HuH-7.5 (cell line): Measurements from ENCODE around the gene SLC5A2.
"Not testable (repeated sequence)": the region's sequence is repeated elsewhere in the genome, so short reads cannot be mapped to it uniquely, and the experiment has no call there.

Source experiments
- DNase-seq: peaks from one replicate; pipeline ENCODE4 v3.0.0; 2011; ENCODE audit warnings: low spot score

The SLC5A2 gene

DNA sequence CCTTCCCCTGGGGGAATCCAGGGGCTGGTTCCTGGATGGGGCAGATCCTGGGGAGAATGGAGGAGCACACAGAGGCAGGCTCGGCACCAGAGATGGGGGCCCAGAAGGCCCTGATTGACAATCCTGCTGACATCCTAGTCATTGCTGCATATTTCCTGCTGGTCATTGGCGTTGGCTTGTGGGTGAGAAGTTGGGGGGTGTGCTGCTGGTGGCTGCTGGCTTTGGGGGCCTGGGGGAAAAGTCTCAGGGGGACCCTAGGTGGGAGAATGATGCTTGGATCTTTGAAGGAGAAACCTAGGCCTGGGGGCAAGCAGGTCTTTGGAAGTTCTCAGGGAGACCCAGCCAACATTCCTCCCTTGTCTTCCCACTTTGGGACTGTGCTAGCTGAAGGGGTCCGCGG, at the start of gene SLC5A2:
Gene SLC5A2 (plus strand): TSS at position 43 of the 400 bp plus-strand sequence. CDS start 14 bp downstream, at position 57.
- DNase-seq, result no peak

GRCh38 chr16:31435341-31436220, 47.3 kb upstream of the SLC5A2 start:
- DNase-seq, result no peak

- DNase-seq, result no peak
Observed at GRCh38 chr16:31436221-31437045, 46.5 kb upstream of the SLC5A2 start.

DNA sequence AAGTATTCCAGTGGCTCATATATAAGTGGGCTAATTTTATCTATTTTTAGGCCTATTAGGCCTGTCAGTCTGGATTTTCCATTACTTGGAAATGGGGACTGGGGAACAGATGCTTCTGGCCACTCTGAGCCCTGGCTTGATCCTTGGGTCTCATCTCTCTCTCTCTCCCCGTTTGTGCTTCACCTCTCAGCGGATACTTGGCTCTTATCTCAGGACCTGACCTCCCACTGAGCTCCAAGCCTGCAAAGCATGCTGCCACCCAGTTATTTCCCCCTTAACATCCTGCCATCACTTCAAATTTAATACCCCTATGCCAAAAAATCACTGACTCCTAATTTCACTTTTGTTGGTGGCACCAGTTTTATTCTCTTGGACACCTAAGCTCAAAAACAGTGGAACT, 44.5 kb upstream of the SLC5A2 start:
- DNase-seq, result no peak

GRCh38 chr16:31439023-31439422, 43.9 kb upstream of the SLC5A2 start:
- not testable (repeated sequence) for DNase-seq

- no peak for DNase-seq
Observed at GRCh38 chr16:31439519-31439918, 43.4 kb upstream of the SLC5A2 start.

GRCh38 chr16:31440516-31441184, 42.3 kb upstream of the SLC5A2 start:
- DNase-seq, result no peak

GRCh38 chr16:31441956-31442355, 41.0 kb upstream of the SLC5A2 start:
- no peak for DNase-seq

DNA sequence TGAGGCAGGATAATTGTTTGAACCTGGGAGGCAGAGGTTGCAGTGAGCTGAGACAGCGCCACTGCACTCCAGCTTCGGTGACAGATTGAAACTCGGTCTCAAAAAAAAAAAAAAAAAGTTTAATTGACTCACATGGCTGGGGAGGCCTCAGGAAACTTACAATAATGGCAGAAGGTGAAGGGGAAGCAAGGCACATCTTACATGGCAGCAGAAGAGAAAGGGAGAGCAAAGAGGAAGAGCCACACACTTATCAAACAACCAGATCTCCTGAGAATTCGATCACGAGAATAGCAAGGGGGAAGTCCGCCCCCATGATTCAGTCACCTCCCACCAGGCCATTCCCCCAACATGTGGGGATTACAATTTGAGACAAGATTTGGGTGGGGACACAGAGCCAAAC, 37.0 kb upstream of the SLC5A2 start:
- DNase-seq, result not testable (repeated sequence)

- DNase-seq, result no peak
Observed at GRCh38 chr16:31451201-31451600, 31.7 kb upstream of the SLC5A2 start.

DNA sequence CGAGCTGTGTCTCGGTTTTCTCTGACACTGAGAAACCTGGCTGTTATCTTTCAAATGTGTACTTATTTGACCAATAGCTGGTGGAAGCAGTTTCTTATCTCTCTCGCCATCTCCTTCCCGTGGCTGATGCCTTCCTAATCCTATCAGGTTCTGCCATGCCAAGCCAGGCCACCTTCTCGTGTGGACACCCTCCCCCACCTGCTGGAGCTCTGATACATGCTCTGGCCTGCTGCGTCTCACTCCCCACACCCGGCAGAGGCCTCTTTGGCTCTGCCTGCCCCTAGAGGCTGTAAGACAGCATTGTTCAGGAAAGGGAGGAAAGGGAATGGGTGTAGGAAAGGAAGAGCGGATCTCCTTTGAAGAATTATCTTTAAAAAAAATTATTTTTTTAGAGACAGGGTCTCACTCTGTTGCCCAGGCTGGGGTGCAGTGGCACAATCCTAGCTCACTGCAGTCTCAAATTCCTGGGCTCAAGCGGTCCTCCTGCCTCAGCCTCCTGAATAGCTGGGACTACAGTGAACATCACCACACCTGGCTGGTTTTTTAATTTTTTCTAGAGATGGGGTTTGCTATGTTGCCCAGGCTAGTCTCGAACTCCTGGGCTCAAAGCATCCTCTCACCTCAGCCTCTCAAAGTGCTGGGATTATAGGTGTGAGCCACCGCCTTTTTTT, 31.1 kb upstream of the SLC5A2 start:
- peak; percentile 61 for DNase-seq

DNA sequence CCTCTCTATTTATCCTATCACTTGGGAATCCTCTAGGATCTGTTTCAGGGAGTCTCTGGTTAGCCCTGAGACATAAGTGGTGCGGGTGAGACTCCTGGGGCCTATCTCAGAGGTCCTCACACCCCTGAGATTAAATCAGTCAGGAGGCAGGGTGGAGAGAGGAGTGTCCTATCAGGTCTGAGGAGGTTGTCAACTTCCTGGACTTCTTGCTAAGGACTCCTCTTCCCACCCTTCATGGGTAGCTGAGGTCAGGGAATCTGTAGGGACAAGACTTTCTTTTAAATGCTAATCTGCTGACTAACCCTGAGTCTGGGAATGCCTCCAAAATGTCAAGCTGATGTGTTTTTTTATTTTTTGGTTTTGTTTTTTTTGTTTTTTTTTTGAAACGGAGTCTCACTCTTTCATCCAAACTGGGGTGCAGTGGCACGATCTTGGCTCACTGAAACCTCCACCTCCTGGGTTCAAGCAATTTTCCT, 30.3 kb upstream of the SLC5A2 start:
- DNase-seq, result no peak

DNA sequence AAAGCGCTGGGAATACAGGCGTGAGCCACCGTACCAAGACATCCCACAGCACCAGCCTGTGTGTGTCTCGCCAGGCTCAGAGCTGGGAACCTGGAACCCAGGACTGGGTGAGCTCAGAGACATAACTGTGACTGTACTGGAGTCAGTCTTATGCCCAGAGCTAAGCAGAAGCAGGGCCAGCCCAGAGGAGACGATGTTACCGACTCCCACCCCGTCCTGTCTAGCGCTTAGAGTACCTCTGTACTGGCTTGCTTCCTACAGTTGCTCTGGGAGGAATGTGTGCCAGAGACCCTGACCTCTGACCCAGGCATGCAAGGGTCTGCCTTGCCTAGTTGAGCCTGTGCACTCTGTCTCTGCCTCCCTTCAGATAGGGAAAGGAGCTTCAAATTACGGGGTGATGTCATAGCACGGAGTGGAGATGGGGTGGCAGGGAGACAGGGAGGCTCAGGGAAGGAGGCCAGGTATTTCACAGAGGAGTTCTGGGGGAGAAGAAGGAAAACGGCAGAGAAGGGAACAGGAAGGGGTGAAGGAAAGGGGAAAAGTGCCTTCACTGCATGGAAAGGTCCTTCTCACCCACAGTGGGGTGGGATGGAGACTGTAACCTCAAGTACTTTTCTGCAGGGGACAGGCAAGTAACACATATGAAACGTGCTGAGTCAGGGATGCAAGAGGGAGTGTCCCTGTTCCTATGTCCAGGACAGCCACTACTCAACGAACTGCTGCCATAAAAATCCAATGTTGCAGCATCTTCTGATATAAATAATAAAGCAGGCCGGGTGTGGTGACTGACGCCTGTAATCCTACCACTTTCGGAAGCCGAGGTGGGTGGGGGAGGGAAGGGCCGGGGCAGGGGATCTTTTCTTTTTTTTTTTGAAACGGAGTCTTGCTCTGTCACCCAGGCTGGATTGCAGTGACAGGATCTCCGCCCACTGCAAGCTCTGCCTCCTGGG, 29.4 kb upstream of the SLC5A2 start:
- no peak for DNase-seq

DNA sequence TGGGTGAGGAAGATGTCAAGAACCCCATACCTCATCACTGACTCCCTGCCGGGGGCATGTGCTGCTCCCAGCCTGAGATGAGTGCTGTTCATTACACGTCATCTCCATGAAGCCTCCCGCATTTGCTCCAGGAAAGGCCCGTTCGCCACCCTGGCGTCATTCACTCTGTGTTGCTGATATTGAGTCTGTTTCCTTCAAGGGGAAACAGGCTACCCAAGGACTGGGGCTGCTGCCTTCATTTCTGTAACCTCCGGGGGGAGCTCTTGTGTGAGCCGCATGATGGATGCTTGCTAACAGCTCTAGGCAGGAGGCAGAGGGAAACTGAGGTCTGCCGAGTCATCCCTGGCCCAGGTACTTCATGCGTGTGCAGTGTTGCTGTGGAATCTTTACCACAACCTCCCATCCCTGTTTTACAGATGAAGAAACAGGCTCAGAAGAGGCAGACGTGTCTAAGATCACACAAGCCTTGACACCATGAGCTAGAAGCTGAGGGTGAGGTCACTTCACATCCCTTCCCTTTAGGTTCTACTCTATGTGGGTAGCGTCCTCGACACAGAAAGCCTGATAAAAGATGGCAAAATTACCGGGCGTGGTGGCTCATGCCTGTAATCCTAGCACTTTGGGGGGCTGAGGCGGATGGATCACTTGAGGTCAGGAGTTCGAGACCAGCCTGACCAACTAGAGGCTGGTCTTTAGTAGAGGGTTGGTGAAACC, 27.2 kb upstream of the SLC5A2 start:
- no peak for DNase-seq

DNA sequence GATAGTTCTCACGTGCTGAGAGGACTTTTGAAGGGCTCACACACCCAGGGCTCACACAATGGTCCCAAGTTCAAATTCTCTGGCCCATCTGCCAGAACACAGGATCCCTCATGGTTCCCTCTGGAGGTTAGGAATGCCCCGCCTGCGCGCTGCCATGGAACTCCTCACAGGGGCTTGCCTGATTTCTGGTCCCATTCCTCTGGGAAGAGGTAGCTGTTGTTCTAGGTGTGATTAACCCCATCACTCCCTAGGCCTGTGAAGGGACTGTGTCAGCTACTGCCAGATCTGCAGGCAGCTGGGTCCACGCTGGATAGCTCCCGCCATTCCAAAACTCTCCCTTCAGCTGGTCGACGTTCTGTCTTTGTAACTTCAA, 25.9 kb upstream of the SLC5A2 start:
- no peak for DNase-seq

DNA sequence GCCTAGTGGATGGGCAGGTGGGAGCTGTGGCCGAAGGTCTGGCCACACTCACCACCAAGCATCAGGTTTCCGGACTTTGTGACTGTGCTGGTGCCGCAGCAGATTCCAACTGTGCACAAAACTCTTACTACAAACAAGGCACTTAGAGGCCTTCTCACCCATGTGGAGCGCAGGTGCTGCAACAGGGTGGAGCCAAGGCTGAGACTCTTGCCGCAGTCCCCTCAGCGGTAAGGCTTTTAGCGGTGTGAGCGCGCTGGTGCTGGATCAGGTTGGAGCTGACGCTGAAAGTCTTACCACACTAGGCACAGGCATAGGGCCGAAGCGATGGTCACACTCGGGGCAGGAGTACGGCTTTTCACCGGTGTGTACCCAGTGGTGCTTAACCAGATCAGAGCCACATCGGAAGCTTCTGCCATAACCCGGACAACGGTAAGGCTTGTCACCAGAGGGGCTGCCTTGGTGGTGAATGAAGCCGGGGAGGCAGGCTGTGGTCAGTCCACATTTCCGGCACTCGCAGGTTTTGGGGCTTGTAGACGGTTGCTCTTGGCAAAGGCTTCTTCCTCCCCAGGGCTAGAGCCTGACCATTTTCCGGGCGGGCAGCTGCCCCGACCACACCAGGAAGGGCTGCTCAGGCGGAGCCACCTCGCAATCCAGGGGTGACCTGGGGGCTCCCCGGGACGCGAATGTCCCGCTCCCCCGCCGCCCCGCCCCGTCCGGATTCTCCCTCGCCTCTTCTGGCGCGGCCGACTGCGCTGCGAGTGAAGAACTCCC, 24.7 kb upstream of the SLC5A2 start:
- peak; percentile 50 for DNase-seq

GRCh38 chr16:31458844-31459686, 23.9 kb upstream of the SLC5A2 start, which contains the start of gene ARMC5:
Gene ARMC5 (plus strand): TSS chr16:31459501. CDS start chr16:31459525, 24 bp downstream.
- DNase-seq, result peak; percentile 78
